CD14-positive monocyte (primary cell): Measurements from ENCODE around the gene PLEKHA3. TPM values are rescaled to one million over a fixed set of nuclear protein-coding genes. Genes with fewer than 3 reads are reported as not detected.

Experiments
- DNase-seq, 3 donors: peaks; one replicate each; pipeline ENCODE4 v3.0.0-alpha.2; 2011 to 2022
- H2AFZ ChIP-seq: 2 replicates; pipeline ENCODE4 v1.6.0; 2012; ENCODE audit warnings: mild to moderate bottlenecking, low read depth, low read length, inconsistent platforms; ENCODE audit not compliant: insufficient read depth, poor library complexity, severe bottlenecking
- H3K27ac ChIP-seq, 2 donors: 1 replicate in 1 of 2; 2 replicates in 1 of 2; pipeline ENCODE4 v1.5.1; 2012 to 2013; ENCODE audit warnings: low read length in 2 of 2, control low read depth in 1 of 2, inconsistent platforms in 1 of 2, low read depth in 1 of 2, mild to moderate bottlenecking in 1 of 2
- H3K27me3 ChIP-seq, 2 donors: one replicate each; pipeline versions ENCODE4 v1.6.0 to v1.6.1; 2011 to 2013; ENCODE audit warnings: low read length in 2 of 2; ENCODE audit not compliant: control insufficient read depth in 2 of 2, insufficient read depth in 2 of 2
- H3K36me3 ChIP-seq, 2 donors: replicated peaks in 1 of 2; 1 replicate in 1 of 2; 2 replicates in 1 of 2; pipeline versions ENCODE4 v1.5.1 to v1.6.1; 2012 to 2013; ENCODE audit warnings: low read length in 2 of 2, control low read depth in 1 of 2, inconsistent platforms in 1 of 2, mild to moderate bottlenecking in 1 of 2; ENCODE audit not compliant: insufficient read depth in 2 of 2, control insufficient read depth in 1 of 2
- H3K4me1 ChIP-seq, 2 donors: 1 replicate in 1 of 2; 2 replicates in 1 of 2; pipeline versions ENCODE4 v1.5.1 to v1.6.1; 2012 to 2013; ENCODE audit warnings: low read length in 2 of 2, control low read depth in 1 of 2, inconsistent platforms in 1 of 2, mild to moderate bottlenecking in 1 of 2, moderate library complexity in 1 of 2; ENCODE audit not compliant: insufficient read depth in 2 of 2, control insufficient read depth in 1 of 2
- H3K4me2 ChIP-seq: replicated peaks from 2 replicates; pipeline ENCODE3; 2012; ENCODE audit warnings: low read length, moderate library complexity, mild to moderate bottlenecking; ENCODE audit not compliant: poor library complexity, severe bottlenecking; ENCODE audit errors: extremely low read depth
- H3K4me3 ChIP-seq, 3 experiments: fragments of 200-600 bp in 1 of 3; sonication (generic) in 1 of 3; replicated peaks in 1 of 3; 1 replicate in 2 of 3; 2 replicates in 1 of 3; pipeline ENCODE4 v1.5.1; 2011 to 2013; ENCODE audit warnings: low read length in 3 of 3, mild to moderate bottlenecking in 3 of 3, control low read depth in 2 of 3, low read depth in 2 of 3, inconsistent platforms in 1 of 3, moderate library complexity in 1 of 3
- H3K79me2 ChIP-seq: 2 replicates; pipeline ENCODE4 v1.6.0; 2012; ENCODE audit warnings: mild to moderate bottlenecking, control low read depth, inconsistent platforms, low read length, moderate library complexity; ENCODE audit not compliant: insufficient read depth
- H3K9ac ChIP-seq: 2 replicates; pipeline ENCODE4 v1.6.0; 2017; ENCODE audit warnings: low read length, mild to moderate bottlenecking; ENCODE audit not compliant: insufficient read depth, poor library complexity, severe bottlenecking
- H3K9me3 ChIP-seq, 2 donors: replicated peaks in 1 of 2; 1 replicate in 1 of 2; 2 replicates in 1 of 2; pipeline versions ENCODE4 v1.5.1 to v1.6.1; 2012 to 2013; ENCODE audit warnings: low read length in 2 of 2, control low read depth in 1 of 2; ENCODE audit not compliant: control insufficient read depth in 1 of 2, insufficient read depth in 1 of 2
- H4K20me1 ChIP-seq: 2 replicates; pipeline ENCODE4 v1.6.0; 2012; ENCODE audit warnings: mild to moderate bottlenecking, low read length, control low read depth, moderate library complexity; ENCODE audit not compliant: insufficient read depth
- H3K27ac Mint-ChIP-seq, 7 donors: one replicate each; pipeline ENCODE4 v1.8.0; 2020; ENCODE audit warnings: mild to moderate bottlenecking in 7 of 7, mixed read lengths in 7 of 7, moderate library complexity in 6 of 7, inconsistent platforms in 2 of 7
- H3K27me3 Mint-ChIP-seq, 3 donors: one replicate each; pipeline ENCODE4 v1.8.0; 2021 to 2022; ENCODE audit warnings: low read depth in 3 of 3, mild to moderate bottlenecking in 3 of 3, mixed read lengths in 3 of 3, moderate library complexity in 3 of 3, inconsistent platforms in 1 of 3
- H3K36me3 Mint-ChIP-seq, 2 donors: one replicate each; pipeline ENCODE4 v1.8.0; 2020; ENCODE audit warnings: mixed read lengths in 2 of 2, inconsistent platforms in 1 of 2, mild to moderate bottlenecking in 1 of 2
- H3K4me1 Mint-ChIP-seq: one replicate; pipeline ENCODE4 v1.8.0; 2020; ENCODE audit warnings: mild to moderate bottlenecking, mixed read lengths
- H3K4me3 Mint-ChIP-seq, 2 donors: one replicate each; pipeline ENCODE4 v1.8.0; 2020; ENCODE audit warnings: mild to moderate bottlenecking in 2 of 2, mixed read lengths in 2 of 2, moderate library complexity in 1 of 2
- H3K9me3 Mint-ChIP-seq, 7 donors: one replicate each; pipeline ENCODE4 v1.8.0; 2020 to 2022; ENCODE audit warnings: mixed read lengths in 7 of 7, mild to moderate bottlenecking in 6 of 7, moderate library complexity in 6 of 7, inconsistent platforms in 2 of 7
- CTCF ChIP-seq: fragments of 200-600 bp; IDR thresholded peaks from one replicate; pipeline ENCODE4 v1.8.0; 2022; ENCODE audit warnings: antibody characterized with exemption, mild to moderate bottlenecking
- WGBS: methylation state at CpG from one replicate; pipeline ENCODE4 v1.1.5; 2013; ENCODE audit warnings: missing lambda C conversion rate; ENCODE audit not compliant: insufficient coverage; 5-methylcytosine and 5-hydroxymethylcytosine counted together
- intact Hi-C, 2 donors: fragments of 100-400 bp; cut with micrococcal nuclease; formaldehyde crosslinking; loops; one replicate each; pipeline versions ENCODE4 v1.15.0 to v1.15.1; 2023
- polyA plus RNA-seq, 3 donors: library from polyadenylated mRNA; depleted of rRNA in 1 of 3; unstranded in 2 of 3; stranded (reverse) in 1 of 3; fragments of 300-500 nt in 2 of 3; fragments of >200 nt in 1 of 3; fragmentation: Illumina TruSeq in 2 of 3; gene quantifications; 1 replicate in 2 of 3; 2 replicates in 1 of 3; pipeline ENCODE4 v1.2.3, GENCODE V29; 2012 to 2021

Gene PLEKHA3
- polyA plus RNA-seq, 3 donors, result 5.3 to 14.1 (median 13.4) TPM

- no peaks in the 10 kb centered on the region for H3K27me3 ChIP-seq
- H3K9me3 ChIP-seq, result no peaks in the 10 kb centered on the region
- no peak for TF ChIP-seq CTCF
- Mint-ChIP-seq H3K36me3 (peaks cover 8 to 9% of the 10 kb centered on the region in 2 donors), H3K27ac (no peak overlapping the region), H3K4me1 (peaks cover 21% of the 10 kb centered on the region), H3K27me3 (no peaks in the 10 kb centered on the region), H3K4me3 (no peak overlapping the region), H3K9me3 (no peaks in the 10 kb centered on the region)
- H3K4me2 ChIP-seq, result no peak overlapping the region
- intact Hi-C loops, result no loop called here
- no peak overlapping the region for H2AFZ ChIP-seq
- H3K36me3 ChIP-seq, result peaks cover 0 to 11% of the 10 kb centered on the region in 2 donors
- H3K79me2 ChIP-seq, result peaks cover 24% of the 10 kb centered on the region
- H3K9ac ChIP-seq, result no peak overlapping the region
- no peak overlapping the region for H3K27ac ChIP-seq
- no peak for DNase-seq
- no peak overlapping the region for H3K4me3 ChIP-seq
- H4K20me1 ChIP-seq, result no peaks in the 10 kb centered on the region
- H3K4me1 ChIP-seq, result peaks cover 16 to 26% of the 10 kb centered on the region in 2 donors
- WGBS, result 86% methylated on average over 1 of the region's 5 CpGs
These were observed 27.4 kb upstream of the PLEKHA3 start for GRCh38 chr2:178452870-178453269.

- H3K36me3 ChIP-seq, result no peaks in the 10 kb centered on the region
- H3K4me2 ChIP-seq, result no peak overlapping the region
- peaks cover 5% of the 10 kb centered on the region for H3K4me1 Mint-ChIP-seq
- 100% methylated on average over 5 of the region's 5 CpGs for WGBS
- no peaks in the 10 kb centered on the region for H3K36me3 Mint-ChIP-seq
- H3K4me3 Mint-ChIP-seq, result no peak overlapping the region
- no peaks in the 10 kb centered on the region for H3K79me2 ChIP-seq
- H3K9me3 ChIP-seq, result no peaks in the 10 kb centered on the region
- H3K4me3 ChIP-seq, result no peak overlapping the region
- no peak overlapping the region for H3K27ac Mint-ChIP-seq
- no peak overlapping the region for H3K9ac ChIP-seq
- H3K9me3 Mint-ChIP-seq, result no peaks in the 10 kb centered on the region
- no peaks in the 10 kb centered on the region for H4K20me1 ChIP-seq
- H3K27me3 Mint-ChIP-seq, result no peaks in the 10 kb centered on the region
- H3K27ac ChIP-seq, result no peak overlapping the region
- peaks cover 7 to 11% of the 10 kb centered on the region in 2 donors for H3K4me1 ChIP-seq
- no peak for DNase-seq
- H3K27me3 ChIP-seq, result no peaks in the 10 kb centered on the region
- no peak overlapping the region for H2AFZ ChIP-seq
- no peak for TF ChIP-seq CTCF
- intact Hi-C loops, result no loop called here
These were observed 24.3 kb upstream of the PLEKHA3 start for GRCh38 chr2:178455947-178456346.
